Liver (tissue), 9 donors: ENCODE results near the gene ALOX15. TPM values are rescaled to one million over a fixed set of nuclear protein-coding genes. Genes with fewer than 3 reads are reported as not detected.

Experiments used
- DNase-seq: peaks from one replicate; pipeline ENCODE4 v3.0.0-alpha.2; 2017; ENCODE audit warnings: low spot score
- H3K27ac ChIP-seq, 2 donors: one replicate each; pipeline ENCODE4 v1.7.0; 2013; ENCODE audit warnings: inconsistent platforms in 2 of 2, low read length in 2 of 2, control low read depth in 1 of 2, low read depth in 1 of 2, mild to moderate bottlenecking in 1 of 2
- H3K27me3 ChIP-seq, 4 donors: one replicate each; pipeline versions ENCODE4 v1.6.1 to v1.7.0; 2013; ENCODE audit warnings: low read length in 3 of 4, inconsistent platforms in 1 of 4, mild to moderate bottlenecking in 1 of 4, moderate library complexity in 1 of 4; ENCODE audit not compliant: control insufficient read depth in 4 of 4, insufficient read depth in 4 of 4
- H3K36me3 ChIP-seq, 4 donors: one replicate each; pipeline versions ENCODE4 v1.6.1 to v1.7.0; 2013; ENCODE audit warnings: low read length in 3 of 4, mild to moderate bottlenecking in 3 of 4, low read depth in 1 of 4, moderate library complexity in 1 of 4; ENCODE audit not compliant: control insufficient read depth in 4 of 4, insufficient read depth in 3 of 4
- H3K4me1 ChIP-seq, 4 donors: one replicate each; pipeline versions ENCODE4 v1.6.1 to v1.7.0; 2013; ENCODE audit warnings: low read length in 3 of 4, mild to moderate bottlenecking in 3 of 4, moderate library complexity in 1 of 4; ENCODE audit not compliant: control insufficient read depth in 4 of 4, insufficient read depth in 4 of 4
- H3K4me3 ChIP-seq, 3 donors: one replicate each; pipeline versions ENCODE4 v1.6.1 to v1.7.0; 2013; ENCODE audit warnings: low read length in 3 of 3, control low read depth in 1 of 3, low read depth in 1 of 3, mild to moderate bottlenecking in 1 of 3
- H3K9ac ChIP-seq, 2 donors: one replicate each; pipeline ENCODE4 v1.7.0; 2013; ENCODE audit warnings: low read length in 2 of 2, mild to moderate bottlenecking in 2 of 2, moderate library complexity in 2 of 2, control low read depth in 1 of 2, low read depth in 1 of 2
- H3K9me3 ChIP-seq, 4 donors: one replicate each; pipeline versions ENCODE4 v1.6.1 to v1.7.0; 2013; ENCODE audit warnings: low read length in 3 of 4; ENCODE audit not compliant: control insufficient read depth in 4 of 4
- EGR1 ChIP-seq, 2 donors: IDR thresholded peaks; 2 replicates each; pipeline ENCODE4 v1.6.1; 2016 to 2018; ENCODE audit warnings: antibody characterized with exemption in 2 of 2, low read depth in 2 of 2
- FOXA1 ChIP-seq: IDR thresholded peaks from 2 replicates; pipeline ENCODE4 v1.6.1; 2016; ENCODE audit warnings: antibody characterized with exemption
- FOXA2 ChIP-seq: IDR thresholded peaks from 2 replicates; pipeline ENCODE4 v1.6.1; 2016; ENCODE audit warnings: antibody characterized with exemption
- GABPA ChIP-seq, 2 donors: IDR thresholded peaks in 1 of 2; conservative IDR thresholded peaks in 1 of 2; 2 replicates each; pipeline ENCODE4 v1.6.1; 2016; ENCODE audit warnings: antibody characterized with exemption in 2 of 2, mild to moderate bottlenecking in 1 of 2, moderate library complexity in 1 of 2
- HNF4A ChIP-seq, 2 donors: conservative IDR thresholded peaks; 2 replicates each; pipeline ENCODE4 v1.6.1; 2016; ENCODE audit warnings: antibody characterized with exemption in 2 of 2, mild to moderate bottlenecking in 2 of 2
- HNF4G ChIP-seq: IDR thresholded peaks from 2 replicates; pipeline ENCODE4 v1.6.1; 2016; ENCODE audit warnings: antibody characterized with exemption
- JUND ChIP-seq, 2 donors: IDR thresholded peaks; 2 replicates each; pipeline ENCODE4 v1.6.1; 2016; ENCODE audit warnings: antibody characterized with exemption in 2 of 2
- NR2F2 ChIP-seq: IDR thresholded peaks from 2 replicates; pipeline ENCODE4 v1.6.1; 2016; ENCODE audit warnings: antibody characterized with exemption
- RAD21 ChIP-seq, 2 donors: IDR thresholded peaks; 2 replicates each; pipeline ENCODE4 v1.6.1; 2016; ENCODE audit warnings: antibody characterized with exemption in 2 of 2, mild to moderate bottlenecking in 2 of 2
- RXRA ChIP-seq, 2 donors: IDR thresholded peaks; 2 replicates each; pipeline ENCODE4 v1.6.1; 2017 to 2018; ENCODE audit warnings: antibody characterized with exemption in 2 of 2, mild to moderate bottlenecking in 1 of 2
- SP1 ChIP-seq: IDR thresholded peaks from 2 replicates; pipeline ENCODE4 v1.6.1; 2018; ENCODE audit warnings: antibody characterized with exemption, mild to moderate bottlenecking
- TAF1 ChIP-seq: conservative IDR thresholded peaks from 2 replicates; pipeline ENCODE4 v1.6.1; 2016; ENCODE audit warnings: antibody characterized with exemption, mild to moderate bottlenecking
- YY1 ChIP-seq: IDR thresholded peaks from 2 replicates; pipeline ENCODE4 v1.6.1; 2016; ENCODE audit warnings: antibody characterized with exemption, mild to moderate bottlenecking
- ZBTB33 ChIP-seq: IDR thresholded peaks from 2 replicates; pipeline ENCODE4 v1.6.1; 2016; ENCODE audit warnings: antibody characterized with exemption
- WGBS: extraction: QIAGEN DNeasy Blood & Tissue Kit; methylation state at CpG from one replicate; pipeline ENCODE4 v1.1.7; 2013; 5-methylcytosine and 5-hydroxymethylcytosine counted together
- polyA plus RNA-seq, 2 donors: library from polyadenylated mRNA; stranded (reverse) in 1 of 2; unstranded in 1 of 2; fragments of 200-250 nt in 1 of 2; fragments of >200 nt in 1 of 2; fragmentation: Nextera tagmentation in 1 of 2; extraction: Ambion mirVana in 1 of 2; gene quantifications; one replicate each; pipeline versions ENCODE4 v1.2.1 to v1.2.3, GENCODE V29; 2013 to 2015
- total RNA-seq, 2 donors: library from RNA; depleted of rRNA; stranded (reverse); fragments of >200 nt; gene quantifications; one replicate each; pipeline ENCODE4 v1.2.3, GENCODE V29; 2014
- TF ChIP-seq, protein P1 (sequence below): IDR thresholded peaks from 2 replicates; pipeline ENCODE4 v1.6.1; 2016; ENCODE audit warnings: antibody characterized with exemption
- TF ChIP-seq, protein P2 (sequence below): fragments of 150-350 bp; IDR thresholded peaks from 2 replicates; pipeline ENCODE4 v1.5.1; 2017; ENCODE audit warnings: improper control_type of control experiment, low read depth, low read length; ENCODE audit not compliant: missing input control
- TF ChIP-seq, protein P3 (sequence below): IDR thresholded peaks from 2 replicates; pipeline ENCODE4 v1.6.1; 2016; ENCODE audit warnings: antibody characterized with exemption
- TF ChIP-seq, protein P4 (sequence below): IDR thresholded peaks from 2 replicates; pipeline ENCODE4 v1.6.1; 2016; ENCODE audit warnings: antibody characterized with exemption, mild to moderate bottlenecking
- donor health status: healthy.
- donor health status: healthy.
- donor health status: healthy.
- donor health status: healthy.
- donor health status: healthy.

ALOX15 gene
- total and polyA plus RNA-seq, 4 donors: 0.03 to 1.7 TPM; not detected in 2

GRCh38 chr17:4664230-4664629 is 22.8 kb upstream of the ALOX15 start (continued):
- TF ChIP-seq ZBTB33: no peak

- Histone ChIP-seq H3K27ac (no peak overlapping the region), H3K36me3 (no peaks in the 10 kb centered on the region), H3K9ac (no peak overlapping the region), H3K4me1 (peaks cover 1 to 15% (median 12%) of the 10 kb centered on the region in 4 donors), H3K9me3 (no peaks in the 10 kb centered on the region), H3K4me3 (no peak overlapping the region), H3K27me3 (no peaks in the 10 kb centered on the region)
- no peak for DNase-seq
- WGBS: 87% methylated on average over 8 of the region's 8 CpGs
- TF ChIP-seq, protein P1, sequence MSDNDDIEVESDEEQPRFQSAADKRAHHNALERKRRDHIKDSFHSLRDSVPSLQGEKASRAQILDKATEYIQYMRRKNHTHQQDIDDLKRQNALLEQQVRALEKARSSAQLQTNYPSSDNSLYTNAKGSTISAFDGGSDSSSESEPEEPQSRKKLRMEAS: no peak
- no peak for TF ChIP-seq NR2F2
- TF ChIP-seq SP1: no peak
- TF ChIP-seq, protein P2, sequence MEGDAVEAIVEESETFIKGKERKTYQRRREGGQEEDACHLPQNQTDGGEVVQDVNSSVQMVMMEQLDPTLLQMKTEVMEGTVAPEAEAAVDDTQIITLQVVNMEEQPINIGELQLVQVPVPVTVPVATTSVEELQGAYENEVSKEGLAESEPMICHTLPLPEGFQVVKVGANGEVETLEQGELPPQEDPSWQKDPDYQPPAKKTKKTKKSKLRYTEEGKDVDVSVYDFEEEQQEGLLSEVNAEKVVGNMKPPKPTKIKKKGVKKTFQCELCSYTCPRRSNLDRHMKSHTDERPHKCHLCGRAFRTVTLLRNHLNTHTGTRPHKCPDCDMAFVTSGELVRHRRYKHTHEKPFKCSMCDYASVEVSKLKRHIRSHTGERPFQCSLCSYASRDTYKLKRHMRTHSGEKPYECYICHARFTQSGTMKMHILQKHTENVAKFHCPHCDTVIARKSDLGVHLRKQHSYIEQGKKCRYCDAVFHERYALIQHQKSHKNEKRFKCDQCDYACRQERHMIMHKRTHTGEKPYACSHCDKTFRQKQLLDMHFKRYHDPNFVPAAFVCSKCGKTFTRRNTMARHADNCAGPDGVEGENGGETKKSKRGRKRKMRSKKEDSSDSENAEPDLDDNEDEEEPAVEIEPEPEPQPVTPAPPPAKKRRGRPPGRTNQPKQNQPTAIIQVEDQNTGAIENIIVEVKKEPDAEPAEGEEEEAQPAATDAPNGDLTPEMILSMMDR: no peak
- TF ChIP-seq EGR1 (IDR thresholded peaks at IDR 0.05; ENCODE audit: low read depth in 2 of 2): no peak
- TF ChIP-seq FOXA1: no peak
- no peak for TF ChIP-seq ZBTB33
- TF ChIP-seq HNF4A (conservative IDR thresholded peaks at IDR 0.05): no peak
- TF ChIP-seq RAD21 (IDR thresholded peaks at IDR 0.05): no peak
- TF ChIP-seq GABPA (IDR thresholded peaks at IDR 0.05 in 1 of 2, conservative IDR thresholded peaks at IDR 0.05 in 1 of 2): no peak
- no peak for TF ChIP-seq RXRA (IDR thresholded peaks at IDR 0.05)
- no peak for TF ChIP-seq JUND (IDR thresholded peaks at IDR 0.05)
- TF ChIP-seq, protein P3, sequence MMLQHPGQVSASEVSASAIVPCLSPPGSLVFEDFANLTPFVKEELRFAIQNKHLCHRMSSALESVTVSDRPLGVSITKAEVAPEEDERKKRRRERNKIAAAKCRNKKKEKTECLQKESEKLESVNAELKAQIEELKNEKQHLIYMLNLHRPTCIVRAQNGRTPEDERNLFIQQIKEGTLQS: no peak
- no peak for TF ChIP-seq FOXA2
- no peak for TF ChIP-seq TAF1
- TF ChIP-seq HNF4G: no peak
- TF ChIP-seq, protein P4, sequence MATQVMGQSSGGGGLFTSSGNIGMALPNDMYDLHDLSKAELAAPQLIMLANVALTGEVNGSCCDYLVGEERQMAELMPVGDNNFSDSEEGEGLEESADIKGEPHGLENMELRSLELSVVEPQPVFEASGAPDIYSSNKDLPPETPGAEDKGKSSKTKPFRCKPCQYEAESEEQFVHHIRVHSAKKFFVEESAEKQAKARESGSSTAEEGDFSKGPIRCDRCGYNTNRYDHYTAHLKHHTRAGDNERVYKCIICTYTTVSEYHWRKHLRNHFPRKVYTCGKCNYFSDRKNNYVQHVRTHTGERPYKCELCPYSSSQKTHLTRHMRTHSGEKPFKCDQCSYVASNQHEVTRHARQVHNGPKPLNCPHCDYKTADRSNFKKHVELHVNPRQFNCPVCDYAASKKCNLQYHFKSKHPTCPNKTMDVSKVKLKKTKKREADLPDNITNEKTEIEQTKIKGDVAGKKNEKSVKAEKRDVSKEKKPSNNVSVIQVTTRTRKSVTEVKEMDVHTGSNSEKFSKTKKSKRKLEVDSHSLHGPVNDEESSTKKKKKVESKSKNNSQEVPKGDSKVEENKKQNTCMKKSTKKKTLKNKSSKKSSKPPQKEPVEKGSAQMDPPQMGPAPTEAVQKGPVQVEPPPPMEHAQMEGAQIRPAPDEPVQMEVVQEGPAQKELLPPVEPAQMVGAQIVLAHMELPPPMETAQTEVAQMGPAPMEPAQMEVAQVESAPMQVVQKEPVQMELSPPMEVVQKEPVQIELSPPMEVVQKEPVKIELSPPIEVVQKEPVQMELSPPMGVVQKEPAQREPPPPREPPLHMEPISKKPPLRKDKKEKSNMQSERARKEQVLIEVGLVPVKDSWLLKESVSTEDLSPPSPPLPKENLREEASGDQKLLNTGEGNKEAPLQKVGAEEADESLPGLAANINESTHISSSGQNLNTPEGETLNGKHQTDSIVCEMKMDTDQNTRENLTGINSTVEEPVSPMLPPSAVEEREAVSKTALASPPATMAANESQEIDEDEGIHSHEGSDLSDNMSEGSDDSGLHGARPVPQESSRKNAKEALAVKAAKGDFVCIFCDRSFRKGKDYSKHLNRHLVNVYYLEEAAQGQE: no peak
- no peak for TF ChIP-seq YY1
These were observed 22.2 kb upstream of the ALOX15 start for GRCh38 chr17:4663711-4664110.
